NCI-H774 (cell line): ENCODE measurements around the gene PIGV.
"Not testable (repeated sequence)": the region's sequence is repeated elsewhere in the genome, so short reads cannot be mapped to it uniquely, and the experiment has no call there.

Experiments
- DNase-seq: peaks from one replicate; lab custom pipeline; 2025; lab: John Stamatoyannopoulos, UW

The PIGV gene

GRCh38 chr1:26794391-26794790, 6.6 kb downstream of the PIGV start:
- no peak for DNase-seq

DNA sequence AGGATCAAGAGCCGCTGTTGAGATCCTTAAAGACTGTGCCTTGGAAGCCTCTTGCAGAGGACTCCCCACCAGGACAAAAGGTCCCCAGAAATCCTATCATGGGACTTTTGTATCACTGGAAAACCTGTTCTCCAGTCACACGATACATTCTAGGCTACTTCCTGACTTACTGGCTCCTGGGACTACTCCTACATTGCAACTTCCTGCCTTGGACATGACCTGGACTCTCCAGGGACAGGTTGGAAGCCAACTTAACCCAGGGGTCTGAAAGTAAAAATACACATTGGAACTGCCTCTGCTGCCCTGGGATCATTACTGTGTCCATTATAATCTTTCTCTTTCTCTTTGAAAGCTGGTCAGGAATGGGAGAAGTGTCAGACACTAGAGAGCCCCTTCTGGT, 9.9 kb downstream of the PIGV start:
- DNase-seq: no peak

- no peak for DNase-seq
Measured at GRCh38 chr1:26799479-26800142, 11.9 kb downstream of the PIGV start.

DNA sequence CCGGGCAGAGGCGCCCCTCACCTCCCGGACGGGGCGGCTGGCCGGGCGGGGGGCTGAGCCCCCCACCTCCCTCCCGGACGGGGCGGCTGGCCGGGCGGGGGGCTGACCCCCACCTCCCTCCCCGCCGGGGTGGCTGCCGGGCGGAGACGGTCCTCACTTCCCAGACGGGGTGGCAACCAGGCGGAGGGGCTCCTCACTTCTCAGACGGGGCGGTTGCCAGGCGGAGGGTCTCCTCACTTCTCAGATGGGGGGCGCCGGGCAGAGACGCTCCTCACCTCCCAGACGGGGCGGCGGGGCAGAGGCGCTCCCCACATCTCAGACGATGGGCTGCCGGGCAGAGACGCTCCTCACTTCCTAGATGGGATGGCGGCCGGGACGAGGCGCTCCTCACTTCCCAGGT, 16.2 kb downstream of the PIGV start:
- DNase-seq: not testable (repeated sequence)

DNA sequence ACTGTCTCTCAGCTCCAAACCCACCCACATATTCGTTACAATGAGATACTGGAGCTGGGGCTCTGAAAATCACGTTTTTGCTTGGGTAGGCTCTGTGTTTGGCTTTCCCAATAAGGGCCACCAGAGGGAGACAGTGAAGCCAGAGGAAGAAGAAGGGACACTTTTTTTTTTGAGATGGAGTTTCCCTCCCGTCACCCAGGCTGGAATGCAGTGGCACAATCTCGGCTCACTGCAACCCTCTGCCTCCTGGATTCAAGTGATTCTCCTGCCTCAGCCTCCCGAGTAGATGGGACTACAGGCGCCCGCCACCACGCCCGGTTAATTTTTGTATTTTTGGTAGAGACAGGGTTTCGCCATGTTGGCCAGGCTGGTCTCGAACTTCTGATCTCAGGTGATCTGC, 22.4 kb downstream of the PIGV start:
- not testable (repeated sequence) for DNase-seq

GRCh38 chr1:26811057-26811456, 23.3 kb downstream of the PIGV start:
- DNase-seq: no peak

DNA sequence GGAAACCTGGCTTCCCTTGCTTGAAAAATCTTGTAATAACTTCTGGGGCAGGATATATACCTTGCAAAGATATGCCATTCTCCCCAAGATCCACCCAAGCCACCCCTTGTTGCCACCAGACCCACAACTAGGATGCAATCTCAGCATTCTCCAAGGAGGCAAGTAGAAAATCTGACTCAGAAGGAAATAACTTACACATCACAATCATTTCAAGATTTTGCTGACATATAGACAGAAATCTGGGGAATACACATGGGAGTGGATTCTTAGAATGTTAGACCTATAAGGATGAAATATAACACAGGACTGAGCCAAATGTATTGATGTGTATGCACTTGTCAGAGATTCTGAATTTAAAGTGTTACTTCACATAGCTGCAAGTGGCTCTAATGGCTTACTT, 24.0 kb downstream of the PIGV start:
- DNase-seq: no peak

- DNase-seq: no peak
Measured at GRCh38 chr1:26814377-26814776, 26.6 kb downstream of the PIGV start.

DNA sequence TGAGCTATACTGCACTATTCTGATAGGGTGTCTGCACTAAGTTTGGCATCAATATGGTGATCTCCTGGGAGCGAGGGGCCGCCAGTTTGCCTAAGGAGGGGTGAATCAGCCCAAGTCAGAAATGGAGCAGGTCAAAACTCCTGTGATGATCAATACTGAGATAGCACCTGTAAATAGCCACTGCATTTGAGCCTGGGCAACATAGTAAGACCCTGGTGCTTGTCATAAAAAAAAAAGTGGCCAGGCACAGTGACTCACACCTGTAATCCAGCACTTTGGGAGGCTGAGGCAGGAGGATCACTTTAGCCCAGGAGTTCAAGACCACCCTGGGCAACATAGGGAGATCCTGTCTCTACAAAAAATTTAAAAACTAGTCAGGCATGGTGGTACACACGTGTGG, 27.1 kb downstream of the PIGV start:
- no peak for DNase-seq

DNA sequence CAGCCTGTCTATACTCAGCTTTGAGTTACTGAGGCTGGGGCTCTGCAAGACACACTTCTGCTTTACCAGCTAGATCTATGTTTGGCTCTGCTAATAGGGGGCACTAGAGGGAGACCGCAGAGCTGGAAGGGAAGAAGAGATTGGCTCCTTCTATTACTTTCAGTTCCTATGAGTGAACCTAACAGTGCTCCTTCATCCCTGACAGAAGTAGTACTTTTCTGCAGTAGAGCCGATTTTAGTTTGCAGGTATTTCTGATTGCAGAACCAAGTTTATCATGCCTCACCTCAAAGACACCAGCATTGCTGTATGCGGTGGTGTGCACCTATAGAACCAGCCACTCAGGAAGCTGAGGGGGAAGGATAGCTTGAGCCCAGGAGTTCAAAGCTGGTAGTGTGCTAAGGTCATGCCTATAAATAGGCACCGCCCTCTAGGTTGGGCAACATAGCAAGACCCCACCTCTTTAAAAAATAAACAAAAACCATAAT, 33.1 kb downstream of the PIGV start:
- no peak for DNase-seq

GRCh38 chr1:26822737-26823395, 35.1 kb downstream of the PIGV start:
- no peak for DNase-seq

DNA sequence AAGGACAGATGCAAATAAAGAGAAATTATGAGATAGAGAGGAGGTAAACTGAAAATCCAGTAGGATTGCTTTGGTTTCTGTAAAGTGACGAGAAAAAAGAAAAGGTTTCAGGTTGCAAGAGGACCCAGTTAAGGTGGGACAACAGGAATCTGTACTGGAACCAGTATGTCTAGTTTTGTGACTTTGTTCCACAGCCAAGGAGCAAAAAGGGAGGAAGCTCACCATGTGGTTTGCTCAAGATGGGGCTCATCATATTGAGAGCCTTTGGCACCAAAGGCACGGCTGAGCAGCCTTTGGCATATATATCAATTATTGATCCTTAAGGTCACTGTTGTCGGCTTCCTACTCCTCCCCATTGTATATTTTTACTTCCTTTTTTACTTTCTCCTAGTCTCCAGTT, 37.0 kb downstream of the PIGV start:
- no peak for DNase-seq

DNA sequence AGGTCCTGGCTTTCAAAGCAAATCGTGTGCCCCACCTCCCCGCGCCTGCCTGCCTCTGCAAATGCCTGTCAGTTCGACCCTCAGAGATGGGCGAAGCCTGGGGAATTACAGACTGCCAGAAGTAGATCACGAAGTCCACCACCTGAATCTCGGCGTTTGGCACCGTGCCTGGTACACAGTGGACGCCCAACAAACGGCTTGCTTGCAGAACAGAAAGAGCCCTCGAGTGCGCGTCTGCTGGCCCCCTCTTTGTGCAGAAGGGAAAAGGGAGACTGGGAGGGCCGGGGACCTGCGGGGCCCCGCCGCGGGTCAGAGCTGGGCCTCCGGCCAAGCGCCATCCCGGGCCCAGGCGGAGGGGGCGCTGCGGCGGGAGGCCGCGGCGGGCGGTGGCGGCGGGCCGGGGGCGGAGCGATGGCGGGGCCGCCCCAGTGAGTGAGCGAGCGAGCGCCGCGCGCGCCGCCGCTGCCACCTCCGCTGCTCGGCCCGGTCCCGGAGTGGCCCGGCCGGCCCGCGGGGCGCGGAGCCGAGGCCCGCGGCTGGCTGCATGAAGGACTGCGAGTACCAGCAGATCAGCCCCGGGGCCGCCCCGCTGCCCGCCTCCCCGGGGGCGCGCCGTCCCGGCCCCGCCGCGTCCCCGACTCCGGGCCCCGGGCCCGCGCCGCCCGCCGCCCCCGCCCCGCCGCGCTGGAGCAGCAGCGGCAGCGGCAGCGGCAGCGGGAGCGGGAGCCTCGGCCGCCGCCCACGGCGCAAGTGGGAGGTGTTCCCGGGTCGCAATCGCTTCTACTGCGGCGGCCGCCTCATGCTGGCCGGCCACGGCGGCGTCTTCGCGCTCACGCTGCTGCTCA, 38.7 kb downstream of the PIGV start, which contains the start of gene ZDHHC18:
Gene ZDHHC18 (plus strand): TSS at position 428 of the 845 bp plus-strand sequence. CDS start 117 bp downstream, at position 545.
- peak; percentile 23 for DNase-seq

GRCh38 chr1:26827106-26827604, 39.4 kb downstream of the PIGV start:
- no peak for DNase-seq

- no peak for DNase-seq
Measured at GRCh38 chr1:26827663-26828062, 39.9 kb downstream of the PIGV start.

DNA sequence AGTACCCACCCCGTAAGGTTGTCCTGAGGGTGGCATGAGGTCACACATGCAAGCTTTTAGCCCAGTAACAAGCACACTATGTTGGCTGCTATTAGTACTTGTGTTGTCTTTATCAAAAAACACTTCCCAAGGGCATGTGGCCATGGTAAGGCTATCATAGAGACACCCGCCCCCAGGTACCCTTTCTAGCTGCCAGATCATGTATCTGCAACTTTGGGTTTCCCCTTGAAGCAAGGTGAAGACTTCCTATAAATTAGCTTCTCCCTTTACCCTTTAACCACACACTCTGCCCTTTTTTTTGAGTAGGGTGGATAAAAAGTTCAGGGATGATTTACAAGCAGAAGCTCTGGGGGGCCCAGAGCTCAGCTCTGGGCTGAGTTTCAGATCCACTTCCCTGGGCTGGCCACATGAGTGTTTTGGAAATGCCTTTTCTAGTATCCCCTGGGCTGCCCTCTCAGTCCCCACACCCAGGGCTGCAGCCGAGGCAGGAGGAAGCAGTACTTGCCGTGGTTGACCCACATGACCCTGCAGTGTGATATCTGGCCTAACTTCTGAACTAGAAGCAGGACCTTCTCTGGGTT, 40.8 kb downstream of the PIGV start:
- DNase-seq: no peak

GRCh38 chr1:26829184-26829911, 41.6 kb downstream of the PIGV start:
- DNase-seq: no peak

DNA sequence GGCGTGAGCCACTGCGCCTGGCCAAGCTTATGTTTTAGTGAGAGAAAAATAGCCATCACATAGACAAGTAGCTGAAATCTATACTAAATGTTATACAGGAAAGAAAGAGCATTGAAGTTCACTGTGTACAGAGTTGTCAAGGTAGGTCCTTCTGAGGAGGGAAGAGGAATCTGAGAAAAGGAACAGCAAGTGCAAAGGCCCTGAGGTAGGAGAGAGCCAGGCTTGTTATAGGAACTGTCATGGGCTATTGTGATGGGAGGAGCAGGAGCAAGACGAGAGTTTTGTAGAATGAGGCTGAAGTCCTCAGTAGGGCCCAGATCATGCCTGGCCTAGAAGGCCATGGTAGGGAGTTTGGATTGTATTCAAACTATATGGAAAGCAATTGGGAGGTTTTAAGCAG, 43.3 kb downstream of the PIGV start:
- no peak for DNase-seq

DNA sequence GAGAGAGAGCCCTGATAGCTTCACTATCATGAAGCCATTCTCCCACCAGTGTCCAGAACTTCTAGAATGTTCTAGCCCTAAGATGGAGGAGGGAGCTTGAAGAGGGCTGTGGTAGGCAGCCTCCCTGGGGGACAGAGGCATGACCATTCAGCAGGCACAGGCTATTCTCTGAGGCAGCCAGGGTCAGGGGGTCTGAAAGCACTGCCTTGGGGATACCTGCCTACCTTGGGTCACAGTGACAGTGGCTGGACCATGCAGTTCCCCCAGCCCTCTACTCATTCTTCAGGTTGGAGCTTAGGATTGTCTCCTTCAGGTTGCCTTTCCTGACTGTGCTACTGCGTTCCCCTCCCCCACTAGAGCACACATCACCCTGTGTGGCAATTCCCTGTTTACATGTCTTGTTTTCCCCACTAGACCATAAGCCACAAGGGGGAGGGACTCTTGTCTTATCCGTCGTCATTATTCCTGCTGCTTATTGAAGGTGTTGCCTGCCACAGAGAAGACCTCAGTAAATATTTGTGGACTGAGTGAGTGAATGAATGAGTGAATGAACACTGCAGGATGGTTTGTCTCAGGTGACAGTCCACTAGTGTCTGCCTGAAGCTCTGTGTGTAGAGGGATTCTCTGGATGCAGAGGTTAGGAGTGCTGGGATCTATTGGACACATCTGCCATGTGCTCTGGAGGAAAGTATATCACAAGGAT, 43.9 kb downstream of the PIGV start:
- DNase-seq: no peak

DNA sequence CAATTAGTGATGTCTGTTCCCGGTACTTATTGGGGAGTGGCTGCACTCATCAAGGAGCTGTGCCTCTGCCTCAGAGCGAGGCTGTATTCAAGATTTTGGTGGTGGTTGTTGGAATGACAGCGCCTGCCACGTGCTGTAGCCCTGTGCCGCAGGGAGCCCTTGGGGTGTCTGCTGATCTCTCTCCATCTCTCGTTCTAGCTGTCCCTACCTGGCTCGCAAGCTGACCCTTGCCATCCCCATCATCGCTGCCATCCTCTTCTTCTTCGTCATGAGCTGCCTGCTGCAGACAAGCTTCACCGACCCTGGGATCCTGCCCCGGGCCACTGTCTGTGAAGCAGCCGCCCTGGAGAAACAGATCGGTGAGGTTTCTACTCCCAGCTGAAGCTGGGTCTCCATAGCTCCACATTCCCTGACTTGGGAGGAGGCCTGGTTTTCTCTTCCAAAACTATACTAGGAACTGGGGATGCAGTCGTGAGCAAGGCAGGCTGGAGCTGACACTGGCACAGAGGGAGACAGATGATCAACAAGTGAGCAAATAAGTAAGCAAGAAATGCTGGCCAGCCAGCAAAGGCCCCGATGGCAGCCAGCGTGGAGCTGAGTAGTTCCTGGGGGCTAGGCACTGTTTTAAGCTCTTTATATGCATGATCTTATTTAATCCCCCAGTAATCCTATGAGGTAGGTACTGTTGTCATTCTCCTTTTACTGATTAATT, 44.7 kb downstream of the PIGV start:
- DNase-seq: no peak
